Measurements from ENCODE around the gene ZDHHC11. TPM values are rescaled to one million over a fixed set of nuclear protein-coding genes. Genes with fewer than 3 reads are reported as not detected.
"Not testable (repeated sequence)": the region's sequence is repeated elsewhere in the genome, so short reads cannot be mapped to it uniquely, and the experiment has no call there.

ZDHHC11 gene
- total RNA-seq, 6 donors from 2014 or later = 18.9 to 64.6 (median 27.5) TPM

- WGBS, 2 donors = 85 to 93% methylated on average over 3 to 14 of the region's 14 CpGs
- Histone ChIP-seq H3K36me3 (no peaks in the 10 kb centered on the region), H3K27me3 (no peaks in the 10 kb centered on the region), H3K4me3 (no peak overlapping the region), H3K4me1 (no peaks in the 10 kb centered on the region), H3K9me3 (no peaks in the 10 kb centered on the region), H3K27ac (no peak overlapping the region)
- DNase-seq = peak; percentile 14 to 19
- no peak for ATAC-seq (ENCODE audit: low FRiP score in 2 of 2)
- TF ChIP-seq EP300 (IDR thresholded peaks at IDR 0.05) = no peak
- TF ChIP-seq CTCF (IDR thresholded peaks at IDR 0.05) = no peak
- no peak for TF ChIP-seq POLR2AphosphoS5 (IDR thresholded peaks at IDR 0.05)
- no peak for TF ChIP-seq POLR2A (IDR thresholded peaks at IDR 0.05)
These were observed 101.6 kb downstream of the ZDHHC11 start for GRCh38 chr5:749101-749670.

GRCh38 chr5:748011-748980, 102.5 kb downstream of the ZDHHC11 start:
- H3K27ac ChIP-seq = not testable (repeated sequence)
- peak in 1 of 2 donors; percentile 13 for DNase-seq
- 77 to 100% methylated on average over 4 to 17 of the region's 18 CpGs for WGBS, 2 donors

GRCh38 chr5:747303-747844, 103.4 kb downstream of the ZDHHC11 start:
- H3K27ac ChIP-seq; H3K9me3 ChIP-seq; H3K36me3 ChIP-seq; H3K4me3 ChIP-seq; ATAC-seq (ENCODE audit: low FRiP score in 2 of 2); H3K4me1 ChIP-seq; H3K27me3 ChIP-seq; DNase-seq: not testable (repeated sequence)
- 83 to 100% methylated on average over 2 to 6 of the region's 9 CpGs for WGBS, 2 donors

More at GRCh38 chr5:748011-748980, 102.5 kb downstream of the ZDHHC11 start:
- not testable (repeated sequence) for H3K4me1 ChIP-seq; H3K9me3 ChIP-seq; H3K36me3 ChIP-seq; ATAC-seq (ENCODE audit: low FRiP score in 2 of 2); H3K27me3 ChIP-seq; H3K4me3 ChIP-seq

- H3K4me1 ChIP-seq = no peaks in the 10 kb centered on the region
- DNase-seq (peak in 1 of 2 donors; percentile 50), ATAC-seq (ENCODE audit: low FRiP score in 2 of 2) (no peak)
- H3K4me3 ChIP-seq = no peak overlapping the region
- TF ChIP-seq POLR2AphosphoS5 (IDR thresholded peaks at IDR 0.05) (no peak), POLR2A (IDR thresholded peaks at IDR 0.05) (no peak), EP300 (IDR thresholded peaks at IDR 0.05) (no peak), CTCF (IDR thresholded peaks at IDR 0.05) (no peak)
- H3K9me3 ChIP-seq = no peaks in the 10 kb centered on the region
- no peaks in the 10 kb centered on the region for H3K27me3 ChIP-seq
- H3K36me3 ChIP-seq = no peaks in the 10 kb centered on the region
- no peak overlapping the region for H3K27ac ChIP-seq
- WGBS, 2 donors = 70 to 85% methylated on average over 2 to 11 of the region's 11 CpGs
These were observed 104.5 kb downstream of the ZDHHC11 start for GRCh38 chr5:746258-746761.

Other genes starting within 250 kb of the ZDHHC11 start
- 10 to 100 TPM in 2 of 6 donors, 1 to 10 TPM in 4; 6.8 to 21.0 (median 9.4) TPM for gene CEP72, start 238.6 kb downstream of the ZDHHC11 start, total RNA-seq
- 10 to 100 TPM; 14.3 to 42.7 (median 19.1) TPM for gene TPPP, start 157.6 kb downstream of the ZDHHC11 start, total RNA-seq
- gene ZDHHC11B, start 66.3 kb downstream of the ZDHHC11 start, total RNA-seq = 10 to 100 TPM in 4 of 6 donors, 1 to 10 TPM in 2; 7.4 to 40.8 (median 13.1) TPM
- gene BRD9, start 41.8 kb upstream of the ZDHHC11 start, total RNA-seq = 100 to 1,000 TPM in 1 of 6 donors, 10 to 100 TPM in 5; 37.5 to 160 (median 42.3) TPM
- gene TRIP13, start 41.9 kb upstream of the ZDHHC11 start, total RNA-seq = 1 to 10 TPM; 1.0 to 2.1 (median 1.5) TPM
- gene NKD2, start 157.8 kb upstream of the ZDHHC11 start, total RNA-seq = 100 to 1,000 TPM in 1 of 6 donors, 10 to 100 TPM in 4, 1 to 10 TPM in 1; 8.9 to 126 (median 50.6) TPM

All from upper lobe of left lung (tissue), 6 donors.